GM12878 (cell line): ENCODE measurements around the gene CCDC6. TPM values are rescaled to one million over a fixed set of nuclear protein-coding genes. Genes with fewer than 3 reads are reported as not detected.

ENCODE experiments used
- CHD1 ChIP-seq: IDR thresholded peaks from 2 replicates; pipeline ENCODE4 v1.6.1; 2012; ENCODE audit warnings: low read depth, low read length, improper control_type of control experiment
- CHD4 ChIP-seq: fragments of 200-600 bp; sonication (generic); IDR thresholded peaks from 2 replicates; pipeline ENCODE4 v1.6.1; 2016; ENCODE audit warnings: mild to moderate bottlenecking
- IRF4 ChIP-seq: IDR thresholded peaks from 2 replicates; pipeline ENCODE4 v1.6.1; 2011; ENCODE audit warnings: low read depth, low read length
- IRF5 ChIP-seq: fragments of 450-650 bp; IDR thresholded peaks from 2 replicates; pipeline ENCODE4 v1.6.1; 2017; ENCODE audit warnings: borderline replicate concordance
- MLLT1 ChIP-seq: fragments of 450-650 bp; IDR thresholded peaks from 2 replicates; pipeline ENCODE4 v1.6.1; 2016; ENCODE audit warnings: mild to moderate bottlenecking
- PRDM15 ChIP-seq: fragments of 450-650 bp; formaldehyde crosslinking; IDR thresholded peaks from 2 replicates; pipeline ENCODE4 v1.4.0; 2020; ENCODE audit warnings: mild to moderate bottlenecking, moderate library complexity
- SREBF2 ChIP-seq: IDR thresholded peaks from 2 replicates; pipeline ENCODE4 v1.6.1; 2012; ENCODE audit warnings: mild to moderate bottlenecking, low read length
- SUZ12 ChIP-seq: fragments of 200-600 bp; sonication (generic); IDR thresholded peaks from one replicate; pipeline ENCODE4 v1.6.1; 2018; ENCODE audit warnings: antibody characterized with exemption, mild to moderate bottlenecking; ENCODE audit not compliant: unreplicated experiment
- YBX1 ChIP-seq: fragments of 450-650 bp; IDR thresholded peaks from 2 replicates; pipeline ENCODE4 v1.6.1; 2016; ENCODE audit warnings: antibody characterized with exemption
- polyA plus RNA-seq, 11 experiments: library from polyadenylated mRNA; depleted of rRNA in 4 of 11; unstranded in 6 of 11; stranded (reverse) in 5 of 11; fragments of >200 nt; fragmentation: Nextera tagmentation in 4 of 11; fragmentation: Illumina TruSeq in 1 of 11; extraction: Ambion mirVana in 4 of 11; extraction: Trizol in 1 of 11; gene quantifications; 1 replicate in 1 of 11; 2 replicates in 10 of 11; pipeline versions ENCODE4 v1.2.1 to v1.2.3, GENCODE V29; 2011 to 2016; ENCODE audit warnings: inconsistent platforms in 2 of 11, missing spikeins in 2 of 11, low read depth in 1 of 11
- total RNA-seq, 4 experiments: library from RNA; depleted of rRNA in 3 of 4; stranded (reverse); fragments of >200 nt in 3 of 4; fragmentation: Illumina TruSeq in 1 of 4; extraction: Trizol in 1 of 4; gene quantifications; 2 replicates each; pipeline versions ENCODE4 v1.2.1 to v1.2.3, GENCODE V29; 2013 to 2021

The CCDC6 gene
- total and polyA plus RNA-seq, 10 of the 15 experiments (the other 5 are each of a cell fraction or from before 2014, with no cell fraction given), result 11.8 to 46.2 (median 26.7) TPM

- TF ChIP-seq PRDM15 (CRISPR knock-in tag), result no peak
- no peak for TF ChIP-seq SUZ12
- TF ChIP-seq YBX1, result no peak
- TF ChIP-seq SREBF2, result no peak
- no peak for TF ChIP-seq IRF5
- no peak for TF ChIP-seq CHD1
- TF ChIP-seq MLLT1, result no peak
- TF ChIP-seq IRF4, result no peak
- no peak for TF ChIP-seq CHD4
Measured at GRCh38 chr10:59880019-59880717, 26.2 kb downstream of the CCDC6 start (continued).
